ENCODE measurements around the gene CKMT2.
"Not testable (repeated sequence)": the region's sequence is repeated elsewhere in the genome, so short reads cannot be mapped to it uniquely, and the experiment has no call there.

CKMT2 gene

GRCh38 chr5:81269751-81270393 is 36.8 kb downstream of the CKMT2 start:
- TF ChIP-seq CTCF (IDR thresholded peaks at IDR 0.05; ENCODE audit: low read depth, low read length, missing control alignments), result no peak
- DNase-seq (ENCODE audit: low read depth), result no peak
- no peak overlapping the region for H3K4me3 ChIP-seq (ENCODE audit: low read depth, low read length)

GRCh38 chr5:81270394-81271027 is 37.4 kb downstream of the CKMT2 start:
- DNase-seq (ENCODE audit: low read depth); H3K4me3 ChIP-seq (ENCODE audit: low read depth, low read length): not testable (repeated sequence)

- TF ChIP-seq CTCF (IDR thresholded peaks at IDR 0.05; ENCODE audit: low read depth, low read length, missing control alignments), result no peak
- DNase-seq (ENCODE audit: low read depth), result no peak
- no peak overlapping the region for H3K4me3 ChIP-seq (ENCODE audit: low read depth, low read length)
Observed at GRCh38 chr5:81283976-81284375, 50.9 kb downstream of the CKMT2 start.

- no peak overlapping the region for H3K4me3 ChIP-seq (ENCODE audit: low read depth, low read length)
- DNase-seq (ENCODE audit: low read depth), result no peak
- TF ChIP-seq CTCF (IDR thresholded peaks at IDR 0.05; ENCODE audit: low read depth, low read length, missing control alignments), result peak; percentile 1
Observed at GRCh38 chr5:81286059-81286617, 53.0 kb downstream of the CKMT2 start.

- no peak for DNase-seq (ENCODE audit: low read depth)
- no peak overlapping the region; the same call in 1 of the 2 replicates for H3K4me3 ChIP-seq (ENCODE audit: low read depth, low read length)
- TF ChIP-seq CTCF (IDR thresholded peaks at IDR 0.05; ENCODE audit: low read depth, low read length, missing control alignments), result no peak
Observed at GRCh38 chr5:81288021-81288433, 54.9 kb downstream of the CKMT2 start.

GRCh38 chr5:81290146-81290545 is 57.0 kb downstream of the CKMT2 start:
- no peak for DNase-seq (ENCODE audit: low read depth)
- no peak for TF ChIP-seq CTCF (IDR thresholded peaks at IDR 0.05; ENCODE audit: low read depth, low read length, missing control alignments)
- H3K4me3 ChIP-seq (ENCODE audit: low read depth, low read length), result no peak overlapping the region

- no peak for TF ChIP-seq CTCF (IDR thresholded peaks at IDR 0.05; ENCODE audit: low read depth, low read length, missing control alignments)
- DNase-seq (ENCODE audit: low read depth), result no peak
- H3K4me3 ChIP-seq (ENCODE audit: low read depth, low read length), result no peak overlapping the region
Observed at GRCh38 chr5:81292130-81292529, 59.0 kb downstream of the CKMT2 start.

- H3K4me3 ChIP-seq (ENCODE audit: low read depth, low read length); DNase-seq (ENCODE audit: low read depth): not testable (repeated sequence)
Observed at GRCh38 chr5:81294021-81294420, 60.9 kb downstream of the CKMT2 start.

Data from GM12864 (cell line).